Transverse colon (tissue), 4 donors: ENCODE data around the gene KCNC4. TPM values are rescaled to one million over a fixed set of nuclear protein-coding genes. Genes with fewer than 3 reads are reported as not detected.

Experiments
- DNase-seq: peaks from one replicate; pipeline ENCODE4 v3.0.0-alpha.2; 2019
- H3K27ac ChIP-seq, 4 donors: fragments of 200-600 bp; sonication (generic); 2 replicates each; pipeline ENCODE4 v1.5.1; 2016 to 2018; ENCODE audit warnings: inconsistent platforms in 4 of 4
- H3K27me3 ChIP-seq: fragments of 200-600 bp; sonication (generic); 2 replicates; pipeline ENCODE4 v1.5.1; 2017; ENCODE audit warnings: inconsistent platforms
- H3K36me3 ChIP-seq, 4 donors: fragments of 200-600 bp; sonication (generic); 2 replicates each; pipeline ENCODE4 v1.5.1; 2017 to 2019; ENCODE audit warnings: inconsistent platforms in 4 of 4
- H3K4me1 ChIP-seq, 4 donors: fragments of 200-600 bp; sonication (generic); 2 replicates each; pipeline ENCODE4 v1.5.1; 2017 to 2020; ENCODE audit warnings: inconsistent platforms in 4 of 4
- H3K4me3 ChIP-seq, 4 donors: fragments of 200-600 bp; sonication (generic); 1 replicate in 1 of 4; 2 replicates in 3 of 4; pipeline versions ENCODE4 v1.5.1 to v1.6.1; 2017 to 2019; ENCODE audit warnings: inconsistent platforms in 4 of 4
- H3K9me3 ChIP-seq, 2 donors: fragments of 200-600 bp; sonication (generic); 2 replicates each; pipeline ENCODE4 v1.5.1; 2017 to 2019; ENCODE audit warnings: inconsistent platforms in 2 of 2
- CTCF ChIP-seq, 5 experiments: fragments of 200-600 bp in 3 of 5; fragments of 450-650 bp in 2 of 5; sonication (generic) in 3 of 5; IDR thresholded peaks; 1 replicate in 2 of 5; 2 replicates in 3 of 5; pipeline ENCODE4 v1.5.1; 2016 to 2017; ENCODE audit warnings: antibody characterized with exemption in 5 of 5, inconsistent platforms in 3 of 5, mild to moderate bottlenecking in 2 of 5, moderate library complexity in 1 of 5
- EP300 ChIP-seq: sonication (generic); formaldehyde crosslinking; IDR thresholded peaks from one replicate; pipeline ENCODE4 v1.6.1; 2017; ENCODE audit warnings: antibody characterized with exemption, low read depth
- POLR2A ChIP-seq: fragments of 450-650 bp; IDR thresholded peaks from one replicate; pipeline ENCODE4 v1.6.1; 2016; ENCODE audit warnings: antibody characterized with exemption, mild to moderate bottlenecking, moderate library complexity
- POLR2AphosphoS5 ChIP-seq, 3 donors: sonication (generic); formaldehyde crosslinking; IDR thresholded peaks; one replicate each; pipeline ENCODE4 v1.6.1; 2016; ENCODE audit warnings: antibody characterized with exemption in 3 of 3
- WGBS, 2 donors: methylation state at CpG; one replicate each; pipeline ENCODE4 v1.1.5; 2018; ENCODE audit warnings: low coverage in 1 of 2; 5-methylcytosine and 5-hydroxymethylcytosine counted together
- in situ Hi-C, 4 donors: fragments of 200-750 bp; cut with MboI; loops; one replicate each; pipeline versions ENCODE4 v1.15.0 to v1.15.1; 2017; ENCODE audit warnings: low sequenced_read_pairs in 3 of 4, low pct_ligation_motif_present in 1 of 4, low pct_unique_long_range_greater_than_20kb in 1 of 4
- intact Hi-C: fragments of 100-400 bp; cut with DNase I; formaldehyde crosslinking; loops from one replicate; pipeline ENCODE4 v1.15.1; 2023; ENCODE audit warnings: low total_unique reads
- small RNA-seq, 4 donors: library from RNA; depleted of rRNA; stranded (forward); fragments of <200 nt; gene quantifications; one replicate each; pipeline ENCODE3, GENCODE V24; 2016
- total RNA-seq, 4 donors: library from RNA; depleted of rRNA; stranded (reverse); fragments of >200 nt; gene quantifications; one replicate each; pipeline ENCODE4 v1.1.0, GENCODE V29; 2016

Gene KCNC4
- total RNA-seq, 4 donors from 2014 or later, result 1.8 to 25.8 (median 4.9) TPM

GRCh38 chr1:110254604-110255391 lies 44.7 kb downstream of the KCNC4 start:
- WGBS, 2 donors, result 81 to 83% methylated on average over 4 to 6 of the region's 6 CpGs
- in situ Hi-C loops, result no loop called here

GRCh38 chr1:110255392-110255787 lies 45.3 kb downstream of the KCNC4 start:
- no peaks in the 10 kb centered on the region for H3K9me3 ChIP-seq
- no peaks in the 10 kb centered on the region for H3K36me3 ChIP-seq
- TF ChIP-seq EP300 (no peak), POLR2A (no peak), POLR2AphosphoS5 (IDR thresholded peaks at IDR 0.05) (no peak), CTCF (IDR thresholded peaks at IDR 0.05) (no peak)
- H3K27ac ChIP-seq, result no peak overlapping the region
- no peak overlapping the region for H3K4me3 ChIP-seq
- intact Hi-C loops, result no loop called here
- H3K4me1 ChIP-seq, result no peaks in the 10 kb centered on the region
- 52% methylated on average over 4 of the region's 4 CpGs; no CpG with 5 or more reads in 1 of the 2 donors for WGBS, 2 donors
- no peak for DNase-seq
- in situ Hi-C loops, result no loop called here
- H3K27me3 ChIP-seq, result no peaks in the 10 kb centered on the region

More at GRCh38 chr1:110254604-110255391, 44.7 kb downstream of the KCNC4 start:
- TF ChIP-seq POLR2A (no peak), POLR2AphosphoS5 (IDR thresholded peaks at IDR 0.05) (no peak), EP300 (no peak), CTCF (IDR thresholded peaks at IDR 0.05) (no peak)
- H3K27me3 ChIP-seq, result no peaks in the 10 kb centered on the region
- no peak overlapping the region for H3K4me3 ChIP-seq
- no peaks in the 10 kb centered on the region for H3K36me3 ChIP-seq
- DNase-seq, result no peak
- no peaks in the 10 kb centered on the region for H3K9me3 ChIP-seq
- H3K4me1 ChIP-seq, result no peaks in the 10 kb centered on the region
- no peak overlapping the region for H3K27ac ChIP-seq
- intact Hi-C loops, result no loop called here

DNA sequence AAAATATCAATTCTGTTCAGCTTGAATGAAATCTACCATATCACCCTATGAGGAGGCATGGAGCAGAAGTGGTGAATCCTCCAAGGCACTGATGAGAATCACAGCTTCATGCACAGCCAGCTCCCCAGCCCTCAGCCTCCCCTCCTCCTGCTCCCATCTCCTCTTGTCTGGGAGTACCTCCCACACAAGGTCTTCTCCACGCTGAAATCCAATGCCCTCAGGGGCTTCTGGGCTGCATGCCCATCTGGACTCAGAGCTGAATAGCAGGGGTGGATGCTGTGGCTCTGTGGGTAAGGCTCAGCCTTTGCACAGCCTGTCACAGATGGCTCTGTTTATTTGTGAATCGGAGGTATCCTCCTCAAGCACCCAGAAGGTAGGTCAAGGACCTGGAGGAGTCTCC lies 48.6 kb downstream of the KCNC4 start:
- Histone ChIP-seq H3K4me1 (no peaks in the 10 kb centered on the region), H3K36me3 (no peaks in the 10 kb centered on the region), H3K9me3 (no peaks in the 10 kb centered on the region), H3K4me3 (no peak overlapping the region), H3K27ac (no peak overlapping the region), H3K27me3 (no peaks in the 10 kb centered on the region)
- DNase-seq, result no peak
- in situ Hi-C loops (no loop called here), intact Hi-C loops (no loop called here)
- TF ChIP-seq EP300 (no peak), POLR2A (no peak), CTCF (IDR thresholded peaks at IDR 0.05) (no peak), POLR2AphosphoS5 (IDR thresholded peaks at IDR 0.05) (no peak)
- 20 to 85% methylated on average over 1 to 2 of the region's 2 CpGs for WGBS, 2 donors

DNA sequence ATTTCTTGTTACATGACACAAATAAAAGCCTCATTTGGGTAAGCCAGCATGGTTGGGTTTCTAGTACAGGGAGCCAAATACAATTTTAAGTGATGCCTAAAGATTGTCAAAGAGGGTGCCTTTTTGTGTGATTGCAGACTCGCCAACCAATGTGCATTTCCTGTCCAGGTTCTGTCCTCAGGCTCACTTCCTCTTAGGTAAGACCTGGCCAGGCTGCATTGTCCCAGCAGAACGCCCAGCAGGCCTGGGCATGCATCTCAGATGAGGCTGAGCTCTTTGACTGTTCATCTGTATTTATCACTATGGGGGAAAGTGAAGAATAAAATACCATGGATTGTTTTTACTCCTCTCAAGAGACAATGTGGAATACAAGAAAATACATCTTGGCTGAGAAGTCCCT lies 49.7 kb downstream of the KCNC4 start:
- no peaks in the 10 kb centered on the region for H3K4me1 ChIP-seq
- 74% methylated on average over 2 of the region's 2 CpGs; no CpG with 5 or more reads in 1 of the 2 donors for WGBS, 2 donors
- no peaks in the 10 kb centered on the region for H3K36me3 ChIP-seq
- TF ChIP-seq EP300 (no peak), POLR2AphosphoS5 (IDR thresholded peaks at IDR 0.05) (no peak), CTCF (IDR thresholded peaks at IDR 0.05) (no peak), POLR2A (no peak)
- H3K9me3 ChIP-seq, result no peaks in the 10 kb centered on the region
- intact Hi-C loops (no loop called here), in situ Hi-C loops (no loop called here)
- no peak for DNase-seq
- no peak overlapping the region for H3K4me3 ChIP-seq
- H3K27me3 ChIP-seq, result no peaks in the 10 kb centered on the region
- no peak overlapping the region for H3K27ac ChIP-seq

Small RNA genes within 50 kb of the gene (small RNA-seq; reads per million reads assigned to genes)
- gene AL137790.1, result 0 reads per million in 4 donors

Other genes starting within 250 kb of the KCNC4 start
- gene AHCYL1, start 225.5 kb upstream of the KCNC4 start, total RNA-seq, result 10 to 100 TPM; 31.8 to 71.5 (median 51.3) TPM
- 10 to 100 TPM; 32.6 to 72.2 (median 58.7) TPM for gene STRIP1, start 175.7 kb upstream of the KCNC4 start, total RNA-seq
- gene ALX3, start 139.6 kb upstream of the KCNC4 start, total RNA-seq, result not detected
- under 1 TPM in 1 of 4 donors, not detected in 3; 0.41 TPM for gene UBL4B, start 97.9 kb upstream of the KCNC4 start, total RNA-seq
- gene SLC6A17, start 59.8 kb upstream of the KCNC4 start, total RNA-seq, result under 1 TPM in 3 of 4 donors, not detected in 1; under 0.01 to 0.37 (median 0.14) TPM
- 10 to 100 TPM; 39.3 to 69.7 (median 48.0) TPM for gene RBM15, start 129.1 kb downstream of the KCNC4 start, total RNA-seq
- 1 to 10 TPM in 3 of 4 donors, not detected in 1; 1.4 to 3.7 (median 3.2) TPM for gene SLC16A4, start 180.7 kb downstream of the KCNC4 start, total RNA-seq
- 100 to 1,000 TPM in 1 of 4 donors, 10 to 100 TPM in 2, 1 to 10 TPM in 1; 7.1 to 113 (median 38.2) TPM for gene LAMTOR5, start 197.4 kb downstream of the KCNC4 start, total RNA-seq
- gene PROK1, start 240.8 kb downstream of the KCNC4 start, total RNA-seq, result not detected